Gastroesophageal sphincter (tissue), 3 donors: ENCODE measurements around the gene USP40.

Experiments
- POLR2A ChIP-seq, 2 donors: fragments of 450-650 bp; IDR thresholded peaks; one replicate each; pipeline ENCODE4 v1.6.1; 2017; ENCODE audit warnings: antibody characterized with exemption in 2 of 2, mild to moderate bottlenecking in 2 of 2, moderate library complexity in 1 of 2
- TF ChIP-seq, protein P1 (sequence below), 4 experiments: fragments of 200-600 bp in 2 of 4; fragments of 450-650 bp in 2 of 4; sonication (generic) in 1 of 4; IDR thresholded peaks; one replicate each; pipeline ENCODE4 v1.5.1; 2017 to 2019; ENCODE audit warnings: antibody characterized with exemption in 4 of 4, mild to moderate bottlenecking in 2 of 4, moderate library complexity in 2 of 4

- TF ChIP-seq, protein P1, sequence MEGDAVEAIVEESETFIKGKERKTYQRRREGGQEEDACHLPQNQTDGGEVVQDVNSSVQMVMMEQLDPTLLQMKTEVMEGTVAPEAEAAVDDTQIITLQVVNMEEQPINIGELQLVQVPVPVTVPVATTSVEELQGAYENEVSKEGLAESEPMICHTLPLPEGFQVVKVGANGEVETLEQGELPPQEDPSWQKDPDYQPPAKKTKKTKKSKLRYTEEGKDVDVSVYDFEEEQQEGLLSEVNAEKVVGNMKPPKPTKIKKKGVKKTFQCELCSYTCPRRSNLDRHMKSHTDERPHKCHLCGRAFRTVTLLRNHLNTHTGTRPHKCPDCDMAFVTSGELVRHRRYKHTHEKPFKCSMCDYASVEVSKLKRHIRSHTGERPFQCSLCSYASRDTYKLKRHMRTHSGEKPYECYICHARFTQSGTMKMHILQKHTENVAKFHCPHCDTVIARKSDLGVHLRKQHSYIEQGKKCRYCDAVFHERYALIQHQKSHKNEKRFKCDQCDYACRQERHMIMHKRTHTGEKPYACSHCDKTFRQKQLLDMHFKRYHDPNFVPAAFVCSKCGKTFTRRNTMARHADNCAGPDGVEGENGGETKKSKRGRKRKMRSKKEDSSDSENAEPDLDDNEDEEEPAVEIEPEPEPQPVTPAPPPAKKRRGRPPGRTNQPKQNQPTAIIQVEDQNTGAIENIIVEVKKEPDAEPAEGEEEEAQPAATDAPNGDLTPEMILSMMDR (IDR thresholded peaks at IDR 0.05): no peak
- TF ChIP-seq POLR2A (IDR thresholded peaks at IDR 0.05): no peak
These were observed 36.2 kb downstream of the USP40 start for GRCh38 chr2:233530381-233530780.
